Stimulated activated CD4-positive, alpha-beta T cell treated with anti-CD3 and anti-CD28 coated beads, Interleukin-4, amount 100 ng/mL, for 4 hours (primary cell): Measurements from ENCODE around the gene ERC2.

Source experiments
- DNase-seq, 2 experiments: peaks; one replicate each; pipeline ENCODE4 v3.0.0-alpha.2; 2020

The ERC2 gene

GRCh38 chr3:55624238-55624637 is 844.0 kb downstream of the ERC2 start:
- no peak for DNase-seq

- DNase-seq, result no peak
Observed at GRCh38 chr3:55623786-55624185, 844.5 kb downstream of the ERC2 start.

GRCh38 chr3:55622733-55623132 is 845.5 kb downstream of the ERC2 start:
- no peak for DNase-seq

GRCh38 chr3:55622116-55622515 is 846.2 kb downstream of the ERC2 start:
- no peak for DNase-seq

GRCh38 chr3:55621648-55622047 is 846.6 kb downstream of the ERC2 start:
- DNase-seq, result no peak

GRCh38 chr3:55621026-55621422 is 847.2 kb downstream of the ERC2 start:
- DNase-seq, result no peak

- DNase-seq, result no peak
Observed at GRCh38 chr3:55620351-55621025, 847.8 kb downstream of the ERC2 start.

GRCh38 chr3:55619046-55619808 is 849.0 kb downstream of the ERC2 start:
- DNase-seq, result no peak

GRCh38 chr3:55617385-55617784 is 850.9 kb downstream of the ERC2 start:
- DNase-seq, result no peak

- DNase-seq, result no peak
Observed at GRCh38 chr3:55616803-55617202, 851.5 kb downstream of the ERC2 start.

GRCh38 chr3:55615694-55616295 is 852.5 kb downstream of the ERC2 start:
- DNase-seq, result no peak

GRCh38 chr3:55615039-55615693 is 853.1 kb downstream of the ERC2 start:
- DNase-seq, result no peak

GRCh38 chr3:55611121-55611520 is 857.1 kb downstream of the ERC2 start:
- no peak for DNase-seq

GRCh38 chr3:55609230-55609827 is 858.9 kb downstream of the ERC2 start:
- no peak for DNase-seq

- DNase-seq, result no peak
Observed at GRCh38 chr3:55608301-55608937, 859.8 kb downstream of the ERC2 start.

- no peak for DNase-seq
Observed at GRCh38 chr3:55607844-55608243, 860.4 kb downstream of the ERC2 start.

GRCh38 chr3:55607175-55607574 is 861.1 kb downstream of the ERC2 start:
- DNase-seq, result no peak

GRCh38 chr3:55605443-55606236 is 862.6 kb downstream of the ERC2 start:
- no peak for DNase-seq

- no peak for DNase-seq
Observed at GRCh38 chr3:55604846-55605245, 863.4 kb downstream of the ERC2 start.

- DNase-seq, result no peak
Observed at GRCh38 chr3:55604402-55604801, 863.9 kb downstream of the ERC2 start.

GRCh38 chr3:55601366-55602080 is 866.7 kb downstream of the ERC2 start:
- no peak for DNase-seq
